Inferior parietal cortex (tissue), 1 donor: Measurements from ENCODE around the gene PLEKHA7.

Experiments used
- DNase-seq: peaks from one replicate; pipeline ENCODE4 v3.0.0-alpha.2; 2016; ENCODE audit errors: extremely low spot score

Gene PLEKHA7

DNA sequence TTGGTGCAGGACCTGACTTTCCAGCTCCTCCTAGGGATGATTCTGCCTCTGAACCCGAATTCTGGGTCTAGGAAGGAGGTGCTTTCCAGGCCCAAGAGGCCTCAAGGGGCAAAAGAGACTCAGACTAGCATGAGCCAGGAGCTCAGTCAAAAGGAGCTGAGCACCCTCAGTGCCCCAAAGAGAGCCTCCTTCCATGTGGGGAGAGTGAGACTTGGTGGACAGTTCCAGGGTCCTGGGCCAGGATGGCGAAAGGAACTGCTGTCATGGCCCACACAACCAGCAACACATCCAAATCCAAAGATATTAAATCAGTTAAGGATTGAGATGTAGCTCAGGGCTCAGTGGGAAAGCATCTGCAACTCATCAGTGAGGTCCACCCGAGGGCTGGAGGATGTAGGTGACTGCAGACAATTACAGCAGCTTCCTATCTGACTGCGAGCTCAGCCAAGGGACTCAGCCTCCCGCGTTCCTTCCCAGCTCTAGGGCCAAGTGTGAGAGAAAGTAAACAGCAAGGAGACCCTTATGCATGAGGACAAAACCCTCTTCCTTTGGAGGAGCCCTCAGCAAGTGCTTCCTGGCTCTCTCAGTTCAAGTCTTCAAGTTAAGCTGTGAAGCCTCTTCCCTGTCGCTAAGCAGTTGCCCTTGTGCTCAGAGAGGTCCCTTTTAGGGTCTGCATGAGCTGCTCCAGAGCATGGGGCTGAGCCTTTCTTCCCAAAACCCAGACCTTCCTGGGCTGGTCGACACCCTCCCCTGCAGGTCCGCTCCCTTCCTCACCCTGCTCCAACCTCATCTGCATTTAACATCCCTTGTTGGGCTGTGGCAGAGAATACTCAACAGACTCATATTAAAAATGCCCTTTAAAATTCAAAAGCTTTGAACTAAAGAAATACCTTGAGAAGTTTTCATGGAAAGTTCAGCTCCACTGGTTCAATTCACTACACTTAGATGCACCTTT lies 240.0 kb downstream of the PLEKHA7 start:
- DNase-seq = no peak

DNA sequence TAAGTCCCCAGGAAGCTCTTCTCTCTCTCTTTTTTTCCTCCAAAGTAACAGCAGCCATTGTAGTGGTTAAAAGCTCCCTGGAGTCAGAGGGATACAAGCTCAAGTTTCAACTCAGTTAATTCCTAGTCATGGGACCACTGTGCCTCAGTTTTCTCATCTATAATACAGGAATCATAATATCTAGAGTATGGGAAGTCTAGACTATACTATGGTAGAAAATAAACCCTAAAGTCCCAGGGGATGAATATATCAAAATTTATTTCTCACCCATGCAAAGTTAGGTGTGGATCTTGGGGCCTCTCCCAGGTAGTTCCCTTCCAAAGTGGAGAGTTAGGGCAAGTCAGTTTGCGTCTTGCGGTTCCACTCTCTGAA lies 242.1 kb downstream of the PLEKHA7 start:
- DNase-seq = no peak

DNA sequence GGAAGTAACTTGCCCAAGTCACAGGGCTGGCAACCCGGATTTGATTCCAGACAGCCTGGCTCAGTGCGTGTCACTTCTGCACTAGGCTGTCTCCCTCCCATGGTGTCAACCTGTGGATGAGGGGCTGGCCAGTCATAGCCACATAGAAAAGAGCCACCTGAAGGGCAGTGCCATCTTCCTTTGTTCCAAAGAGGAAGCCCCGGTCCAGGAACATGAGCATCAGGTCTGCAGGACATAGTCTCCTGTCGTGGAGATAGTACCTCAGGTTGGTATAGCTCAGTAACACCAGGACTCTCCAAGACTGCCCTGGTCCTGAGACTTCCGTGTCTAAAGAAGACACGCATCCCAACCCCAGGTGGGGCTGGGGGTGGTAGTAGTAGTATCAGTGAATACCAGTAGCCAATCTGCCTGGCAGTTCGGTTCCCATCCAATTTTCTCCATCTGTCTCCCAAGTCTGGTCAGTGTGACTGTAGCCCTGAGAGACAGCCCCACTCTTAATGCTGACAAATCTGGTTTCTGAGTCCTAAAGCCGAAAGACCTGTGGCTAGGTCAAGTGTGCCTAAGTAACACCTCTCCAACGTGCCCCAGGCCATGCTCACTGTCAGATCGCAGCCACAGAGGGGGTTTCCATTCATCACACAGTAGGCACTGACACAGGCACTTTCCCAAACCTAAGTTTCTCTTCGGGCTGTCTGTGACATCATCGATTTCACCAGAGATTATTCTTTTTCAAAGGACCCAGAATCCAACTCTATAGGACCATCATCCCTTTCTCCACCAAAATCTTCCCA lies 242.7 kb downstream of the PLEKHA7 start:
- DNase-seq = no peak

DNA sequence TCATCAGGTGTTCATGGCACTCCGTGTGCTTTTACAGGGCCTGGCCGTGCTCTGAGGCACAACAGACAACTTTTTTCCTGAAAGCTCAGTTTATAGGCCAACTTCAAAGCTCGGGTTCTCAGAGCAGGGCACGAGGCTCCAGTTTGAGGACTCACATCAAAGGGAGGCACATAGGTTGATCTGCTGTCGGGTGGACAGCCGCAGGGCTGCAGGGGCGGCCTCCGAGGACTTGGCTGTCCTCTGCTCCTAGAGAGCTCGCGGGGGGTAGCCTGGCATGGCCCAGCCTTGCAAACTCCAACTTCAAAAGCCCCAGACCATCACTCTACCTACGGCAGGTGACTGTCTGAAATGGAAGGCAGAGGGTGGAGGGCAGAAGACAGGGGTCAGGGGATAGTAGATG lies 244.2 kb downstream of the PLEKHA7 start:
- no peak for DNase-seq

DNA sequence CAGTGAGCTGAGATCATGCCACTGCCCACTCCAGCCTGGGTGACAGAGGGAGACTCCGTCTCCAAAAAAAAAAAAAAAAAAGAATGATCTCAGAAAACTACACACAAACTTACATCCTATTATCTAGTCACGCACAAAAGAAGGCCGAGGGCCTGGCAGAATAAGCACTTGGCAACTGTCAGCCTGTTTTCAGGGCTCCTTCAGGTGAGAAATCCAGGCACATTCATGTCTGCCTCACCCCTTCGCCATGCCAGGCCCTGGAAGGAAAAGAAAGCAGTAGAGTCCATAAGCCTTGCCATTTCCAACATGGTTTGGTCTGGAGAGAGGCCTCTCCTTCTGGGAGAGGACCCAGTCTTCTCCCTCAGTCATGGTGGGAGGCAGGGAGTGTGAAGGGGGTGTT lies 244.8 kb downstream of the PLEKHA7 start:
- DNase-seq = no peak

DNA sequence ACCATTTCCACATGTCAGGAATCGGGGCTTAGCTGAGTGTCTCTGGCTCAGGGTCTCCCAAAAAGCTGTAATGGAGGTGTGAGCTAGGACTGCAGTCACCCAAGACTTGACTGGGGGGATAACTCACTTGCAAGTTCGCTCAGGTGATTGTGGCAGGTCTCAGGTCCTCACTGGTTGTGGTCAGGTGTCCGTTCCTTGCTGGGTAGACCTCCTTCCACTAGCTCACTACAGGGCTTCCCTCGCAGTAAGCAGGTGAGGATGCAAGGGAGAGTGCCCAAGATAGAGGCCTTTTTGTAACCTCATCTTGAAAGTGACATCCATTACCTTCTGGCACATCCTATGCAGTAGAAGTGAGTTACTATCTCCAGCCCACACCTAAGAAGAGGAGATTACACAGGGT lies 246.3 kb downstream of the PLEKHA7 start:
- DNase-seq = no peak

DNA sequence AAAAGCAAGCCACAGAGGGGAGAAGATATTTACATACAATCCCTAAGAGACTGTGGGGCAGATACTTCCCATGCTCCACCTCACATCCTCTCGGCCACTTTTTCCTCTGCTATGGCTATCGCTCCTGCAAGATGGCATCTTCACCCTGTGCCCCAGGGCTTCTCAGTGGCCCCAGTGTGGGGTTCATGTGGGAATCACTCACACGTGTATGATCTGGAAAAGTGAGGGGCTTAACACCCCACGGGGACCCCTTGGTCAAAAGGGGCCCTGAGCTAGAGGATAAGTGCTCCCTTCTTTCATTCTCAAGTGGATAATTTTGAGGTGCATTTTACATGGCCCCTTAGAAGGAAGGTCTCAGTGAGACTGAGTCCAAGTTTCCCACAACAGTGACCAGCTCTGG lies 247.1 kb downstream of the PLEKHA7 start:
- no peak for DNase-seq

DNA sequence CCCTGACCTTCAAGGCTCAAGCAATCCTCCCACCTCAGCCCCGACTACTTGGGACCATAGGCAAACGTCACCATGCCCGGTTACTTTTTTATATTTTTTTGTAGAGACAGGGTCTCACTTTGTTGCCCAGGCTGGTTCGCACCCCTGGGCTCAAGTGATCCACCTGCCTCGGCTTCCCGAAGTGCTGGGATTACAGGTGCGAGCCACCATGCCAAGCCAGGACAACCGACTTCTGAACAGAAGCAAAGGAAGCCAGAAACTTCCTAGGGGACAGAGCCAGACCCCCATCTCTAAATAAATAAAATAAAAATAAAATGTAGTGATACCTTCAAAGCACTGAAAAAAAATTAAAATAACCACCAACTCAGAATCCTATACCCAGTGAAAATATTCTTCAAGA lies 249.3 kb downstream of the PLEKHA7 start:
- DNase-seq = no peak

DNA sequence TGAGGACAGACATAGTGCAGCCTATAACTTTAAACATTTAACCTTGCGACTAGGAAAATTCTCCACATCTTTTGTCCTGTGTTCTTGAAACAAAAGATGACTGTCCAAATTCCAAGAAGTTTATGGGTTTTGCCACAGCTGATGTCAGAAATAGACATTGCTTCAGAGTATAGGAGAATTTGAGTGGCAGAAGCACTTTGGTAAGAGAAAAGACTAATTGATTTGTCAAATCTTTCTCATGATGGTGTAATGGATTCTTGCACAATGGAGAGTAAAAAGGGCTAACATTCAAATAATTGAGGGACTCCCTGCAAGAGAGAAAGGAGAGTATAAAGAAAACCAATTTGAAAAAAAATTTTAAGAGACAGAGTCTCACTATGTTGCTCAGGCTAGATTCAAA lies 250.5 kb downstream of the PLEKHA7 start:
- no peak for DNase-seq

DNA sequence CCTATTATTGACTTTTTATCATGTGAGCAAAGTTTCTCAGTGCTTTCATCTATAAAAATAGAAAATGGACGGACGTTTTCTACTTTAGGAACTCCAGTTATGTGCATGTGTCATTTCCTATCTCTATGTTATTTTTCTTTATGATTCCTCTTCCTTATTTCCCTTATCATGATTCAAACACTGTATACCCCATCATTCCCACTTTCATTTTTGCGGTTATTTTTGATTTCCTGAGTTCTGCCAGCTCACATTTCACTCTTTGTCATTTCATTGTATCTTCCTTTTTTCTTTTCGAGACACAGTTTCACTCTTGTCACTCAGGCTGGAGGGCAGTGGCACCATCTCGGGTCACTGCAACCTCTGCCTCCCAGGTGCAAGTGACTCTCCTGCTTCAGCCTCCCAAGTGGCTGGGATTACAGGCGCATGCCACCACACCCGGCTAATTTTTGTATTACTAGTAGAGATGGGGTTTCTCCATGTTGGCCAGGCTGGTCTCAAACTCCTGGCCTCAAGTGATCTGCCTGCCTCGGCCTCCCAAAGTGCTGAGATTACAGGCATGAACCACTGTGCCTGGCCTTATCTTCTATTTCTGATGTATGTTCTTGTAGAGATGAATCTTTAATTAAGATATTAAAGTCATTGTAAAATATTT lies 254.2 kb downstream of the PLEKHA7 start:
- no peak for DNase-seq

DNA sequence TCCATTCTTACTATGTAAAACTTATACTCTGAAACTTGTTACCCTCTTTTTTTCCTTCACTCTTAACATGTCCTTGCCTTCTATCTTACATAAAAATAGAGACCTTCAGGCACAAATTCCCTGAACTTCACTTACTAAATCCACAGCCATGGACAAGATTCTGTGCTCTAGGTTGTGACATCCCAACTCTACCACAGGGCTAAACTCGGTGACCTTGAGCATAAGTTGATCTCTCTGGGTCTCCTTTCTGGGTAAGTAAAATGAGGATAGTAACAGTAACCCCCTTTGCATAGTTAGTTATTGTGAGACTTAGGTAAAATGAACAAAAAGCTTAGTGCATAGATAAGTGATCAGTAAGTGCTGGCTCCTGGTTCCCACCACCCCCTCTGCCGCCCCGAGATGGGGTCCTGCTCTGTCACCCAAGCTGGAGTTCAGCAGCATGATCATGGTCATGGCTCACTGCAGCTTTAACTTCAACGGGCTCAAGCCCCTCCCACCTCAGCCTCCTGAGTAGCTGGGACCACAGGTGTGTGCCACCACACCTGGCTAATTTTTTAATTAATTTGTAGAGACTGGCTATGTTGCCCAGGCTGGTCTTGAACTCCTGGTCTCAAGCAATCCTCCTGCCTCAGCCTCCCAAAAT lies 255.7 kb downstream of the PLEKHA7 start:
- no peak for DNase-seq

DNA sequence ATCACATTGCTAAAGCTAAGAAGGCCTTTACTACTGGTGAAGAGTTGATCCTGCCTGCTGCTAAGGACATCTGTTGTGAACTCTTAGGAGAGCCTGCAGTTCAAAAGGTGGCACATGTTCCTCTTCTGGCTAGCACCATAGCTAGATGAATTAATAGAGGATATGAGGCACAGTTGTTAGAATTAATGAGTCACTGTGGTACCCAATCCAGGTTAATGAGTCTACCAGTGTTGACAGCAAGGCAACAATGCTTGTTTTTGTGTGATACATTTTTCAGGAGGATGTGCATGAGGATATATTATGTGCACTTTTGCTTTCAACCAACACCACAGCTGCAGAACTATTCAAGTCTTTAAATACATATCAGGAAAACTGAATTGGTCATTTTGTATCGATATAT lies 263.8 kb downstream of the PLEKHA7 start:
- no peak for DNase-seq

DNA sequence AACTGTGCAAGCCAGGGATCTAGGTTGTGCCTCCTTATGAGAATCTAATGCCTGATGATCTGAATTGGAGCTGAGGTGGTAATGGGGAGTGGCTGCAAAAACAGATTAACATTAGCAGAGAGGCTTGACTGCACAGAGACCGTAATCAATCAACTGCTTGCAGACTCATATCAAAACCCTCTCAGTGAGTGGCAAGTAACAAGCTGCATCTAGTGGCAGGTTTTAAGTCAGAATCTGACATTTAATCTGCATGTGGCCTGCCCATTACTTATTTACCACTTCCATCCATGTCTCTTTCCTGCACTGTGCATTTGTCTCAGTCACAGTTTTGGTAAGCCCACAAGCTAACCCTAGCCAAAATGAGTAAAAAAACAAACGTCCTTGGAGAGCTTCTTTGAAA lies 264.5 kb downstream of the PLEKHA7 start:
- no peak for DNase-seq

DNA sequence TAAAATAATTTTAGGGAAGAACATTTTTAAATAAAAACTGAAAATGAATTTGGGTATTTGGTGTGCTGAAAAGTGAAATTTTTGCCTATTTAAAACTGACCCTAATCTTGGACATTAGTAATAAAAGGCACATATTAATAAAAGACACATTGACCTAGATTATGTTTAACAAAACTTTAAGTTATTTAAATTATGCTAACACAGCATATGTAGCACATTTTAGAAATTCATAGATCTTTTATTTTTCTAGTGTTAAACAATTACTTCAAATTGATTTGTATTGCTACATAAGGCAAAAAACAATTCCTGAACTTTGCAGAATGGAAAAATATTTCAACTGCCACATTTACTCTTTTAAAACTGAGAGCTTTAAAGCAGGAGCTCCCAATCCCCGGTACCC lies 265.1 kb downstream of the PLEKHA7 start:
- DNase-seq = no peak

DNA sequence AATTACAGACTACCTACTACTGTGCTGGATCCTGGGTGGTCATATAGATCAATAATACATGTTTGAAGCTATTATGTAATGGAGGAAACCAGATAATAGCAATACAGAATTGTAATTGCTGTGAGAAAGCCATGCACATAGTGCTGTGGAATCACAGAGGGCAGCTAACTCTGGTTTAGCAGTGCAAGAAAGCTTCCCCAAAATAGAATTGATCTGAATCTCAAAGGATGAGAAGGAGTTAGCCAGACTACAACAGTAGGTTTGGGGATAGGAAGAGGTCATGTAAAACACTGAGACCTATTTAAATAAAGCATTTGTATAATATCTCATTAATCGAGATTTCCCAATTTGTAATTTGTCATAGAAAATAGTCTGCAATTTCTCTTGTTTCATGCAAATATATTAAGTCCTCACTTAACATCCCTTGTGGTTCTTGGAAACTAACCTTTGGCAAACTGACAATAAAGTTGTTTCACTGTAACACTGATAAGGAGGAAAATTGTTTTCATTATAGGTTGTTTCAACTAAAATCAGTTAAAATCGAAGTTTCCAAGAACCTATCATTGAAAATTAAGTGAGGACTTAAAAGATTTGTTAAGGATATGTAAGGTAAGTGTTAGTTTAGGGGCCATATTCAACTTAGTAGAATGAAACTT lies 268.1 kb downstream of the PLEKHA7 start:
- DNase-seq = no peak

DNA sequence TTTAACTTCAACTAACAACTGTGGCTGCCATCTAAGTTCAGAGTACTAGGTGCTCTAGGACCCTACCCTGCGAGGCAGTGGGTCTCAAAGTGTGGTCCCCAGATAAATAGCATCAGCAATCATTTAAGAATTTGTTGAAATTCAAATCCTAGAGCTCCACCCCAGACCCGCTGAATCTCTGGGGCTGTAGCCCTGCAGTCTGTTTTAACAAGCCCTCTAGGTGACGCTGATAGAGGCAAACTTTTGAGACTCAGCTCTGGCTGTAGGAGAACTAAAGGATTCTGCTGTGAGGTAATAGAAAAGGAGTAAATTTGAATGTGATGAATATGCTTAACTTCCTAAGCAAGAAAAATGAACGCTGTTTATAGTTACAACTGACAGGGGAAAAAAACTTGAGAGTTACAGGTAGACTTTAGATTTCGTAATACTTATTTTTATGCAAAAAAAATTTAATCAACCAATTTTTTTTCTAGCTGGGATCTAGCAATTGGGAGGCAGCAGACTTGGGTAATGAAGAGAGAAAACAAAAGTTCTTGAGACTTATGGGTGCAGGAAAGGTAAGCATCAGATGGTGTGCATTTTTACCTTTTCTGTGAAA lies 270.0 kb downstream of the PLEKHA7 start:
- no peak for DNase-seq

DNA sequence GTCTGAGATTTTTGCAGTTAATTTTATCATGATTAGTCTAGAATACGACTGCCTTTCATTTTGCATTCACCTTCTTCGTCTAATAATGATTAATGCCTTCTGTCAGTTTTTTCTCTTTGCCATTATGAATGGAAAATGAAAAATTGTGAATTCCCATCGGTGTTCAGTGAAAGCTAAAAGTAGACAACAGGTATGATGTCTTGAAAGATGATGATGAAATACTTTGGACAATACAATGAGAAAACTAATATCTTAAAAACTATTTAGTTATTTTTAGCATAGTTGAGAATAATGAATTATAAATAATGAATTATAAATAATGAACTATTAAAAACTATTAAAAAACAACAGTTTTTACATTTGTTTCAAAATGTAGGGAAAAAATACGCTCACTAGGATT lies 270.7 kb downstream of the PLEKHA7 start:
- DNase-seq = no peak

DNA sequence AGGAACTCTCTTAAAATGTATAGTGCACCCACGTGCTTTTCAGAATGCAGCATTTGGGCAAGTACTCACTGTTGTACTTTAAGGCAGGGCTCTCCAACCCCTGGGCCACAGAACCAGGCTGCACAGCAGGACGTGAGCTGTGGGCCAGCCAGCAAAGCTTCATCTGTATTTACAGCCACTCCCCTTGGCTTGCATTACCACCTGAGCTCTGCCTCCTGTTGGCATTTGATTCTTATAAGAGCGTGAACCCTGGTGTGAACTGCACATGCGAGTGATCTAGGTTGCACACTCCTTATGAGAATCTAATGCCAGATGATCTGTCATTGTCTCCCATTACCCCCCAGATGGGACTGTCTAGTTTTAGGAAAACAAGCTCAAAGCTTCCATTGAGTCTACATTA lies 272.7 kb downstream of the PLEKHA7 start:
- no peak for DNase-seq

DNA sequence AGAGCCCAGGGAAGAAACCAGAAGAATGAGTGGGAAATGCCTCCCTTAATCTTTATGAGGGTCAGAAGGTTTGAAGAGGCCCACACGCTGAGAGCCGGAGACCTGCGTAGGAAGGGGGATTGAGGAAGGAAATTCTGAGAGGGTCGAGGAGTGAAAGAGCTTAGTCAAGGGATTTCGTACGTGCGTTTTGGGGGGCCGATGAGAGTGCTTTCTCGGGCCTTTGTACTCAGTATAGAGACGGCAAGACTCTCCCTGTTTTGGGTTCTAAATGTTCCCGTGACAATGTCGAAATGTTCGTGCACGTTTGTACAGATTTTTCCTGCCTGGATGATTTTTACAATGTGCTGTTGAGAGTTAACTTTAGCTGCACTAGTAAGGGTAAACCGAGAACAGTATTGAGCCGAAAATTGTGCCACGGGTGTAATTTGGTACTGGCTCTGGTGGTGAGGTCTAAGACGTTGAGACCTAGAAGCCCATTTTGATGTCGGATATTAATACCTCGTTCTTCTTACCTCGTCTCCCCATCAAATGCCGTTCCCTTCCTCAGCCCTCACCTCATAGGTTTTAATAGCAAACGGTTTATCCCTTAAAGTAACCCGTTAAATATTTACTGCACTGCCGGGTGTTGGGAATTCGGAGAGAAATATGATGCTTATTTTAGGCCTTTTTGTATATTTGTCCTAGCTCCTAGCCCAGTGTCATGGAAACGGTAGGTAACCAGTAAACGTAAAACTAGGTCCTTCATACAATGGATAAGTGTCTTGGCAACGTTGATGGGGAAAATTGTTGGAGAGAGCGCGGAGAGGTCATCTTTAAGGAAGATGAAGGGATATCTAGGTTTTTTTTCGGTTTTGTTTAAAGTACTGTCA lies 275.0 kb downstream of the PLEKHA7 start:
- peak; percentile 24 for DNase-seq
